Anterior cingulate cortex (tissue), 58 donors: ENCODE data around the gene CCL4.
"Not testable (repeated sequence)": the region's sequence is repeated elsewhere in the genome, so short reads cannot be mapped to it uniquely, and the experiment has no call there.

Source experiments
- DNase-seq, 58 donors: peaks; one replicate each; lab custom pipeline; 2025; lab: John Stamatoyannopoulos, UW

Gene CCL4

DNA sequence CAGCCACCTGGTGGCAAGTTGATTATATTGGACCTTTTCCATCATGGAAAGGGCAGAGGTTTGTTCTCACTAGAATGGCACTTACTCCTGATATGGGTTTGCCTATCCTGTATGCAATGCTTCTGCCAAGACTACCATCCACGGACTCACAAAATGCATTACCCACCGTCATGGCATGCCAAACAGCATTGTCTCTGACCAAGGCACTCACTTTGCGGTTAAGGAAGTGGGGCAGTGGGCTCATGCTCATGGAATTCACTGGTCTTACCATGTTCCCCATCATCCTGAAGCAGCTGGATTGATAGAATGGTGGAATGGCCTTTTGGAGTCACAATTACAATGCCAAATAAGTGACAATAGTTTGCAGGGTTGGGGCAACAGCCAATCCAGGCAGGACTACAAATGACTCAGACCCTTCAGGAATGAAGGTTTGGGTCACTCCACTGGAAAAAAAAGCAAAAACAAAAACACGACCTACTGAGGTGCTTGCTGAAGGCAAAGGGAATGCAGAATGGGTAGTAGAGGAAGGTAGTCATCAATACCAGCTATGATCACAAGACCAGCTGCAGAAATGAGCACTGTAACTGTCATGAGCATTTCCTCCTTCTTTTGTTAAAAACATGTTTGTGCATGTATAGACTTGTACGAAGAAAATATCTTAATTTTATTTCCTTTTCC lies 11.5 kb downstream of the CCL4 start:
- not testable (repeated sequence) for DNase-seq

DNA sequence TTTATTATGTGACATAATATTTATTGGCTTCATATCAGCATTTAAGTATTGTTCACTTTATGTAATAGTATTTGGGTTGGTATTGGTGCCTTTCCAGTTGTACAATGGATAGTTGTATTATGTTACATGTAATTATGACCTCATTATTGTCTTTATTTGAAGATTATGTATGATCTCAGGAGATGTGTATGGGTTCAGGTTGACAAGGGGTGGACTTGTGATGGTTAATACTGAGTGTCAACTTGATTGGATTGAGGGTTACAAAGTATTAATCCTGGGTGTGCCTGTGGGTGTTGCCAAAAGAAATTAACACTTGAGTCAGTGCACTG lies 12.0 kb downstream of the CCL4 start:
- DNase-seq = not testable (repeated sequence)

DNA sequence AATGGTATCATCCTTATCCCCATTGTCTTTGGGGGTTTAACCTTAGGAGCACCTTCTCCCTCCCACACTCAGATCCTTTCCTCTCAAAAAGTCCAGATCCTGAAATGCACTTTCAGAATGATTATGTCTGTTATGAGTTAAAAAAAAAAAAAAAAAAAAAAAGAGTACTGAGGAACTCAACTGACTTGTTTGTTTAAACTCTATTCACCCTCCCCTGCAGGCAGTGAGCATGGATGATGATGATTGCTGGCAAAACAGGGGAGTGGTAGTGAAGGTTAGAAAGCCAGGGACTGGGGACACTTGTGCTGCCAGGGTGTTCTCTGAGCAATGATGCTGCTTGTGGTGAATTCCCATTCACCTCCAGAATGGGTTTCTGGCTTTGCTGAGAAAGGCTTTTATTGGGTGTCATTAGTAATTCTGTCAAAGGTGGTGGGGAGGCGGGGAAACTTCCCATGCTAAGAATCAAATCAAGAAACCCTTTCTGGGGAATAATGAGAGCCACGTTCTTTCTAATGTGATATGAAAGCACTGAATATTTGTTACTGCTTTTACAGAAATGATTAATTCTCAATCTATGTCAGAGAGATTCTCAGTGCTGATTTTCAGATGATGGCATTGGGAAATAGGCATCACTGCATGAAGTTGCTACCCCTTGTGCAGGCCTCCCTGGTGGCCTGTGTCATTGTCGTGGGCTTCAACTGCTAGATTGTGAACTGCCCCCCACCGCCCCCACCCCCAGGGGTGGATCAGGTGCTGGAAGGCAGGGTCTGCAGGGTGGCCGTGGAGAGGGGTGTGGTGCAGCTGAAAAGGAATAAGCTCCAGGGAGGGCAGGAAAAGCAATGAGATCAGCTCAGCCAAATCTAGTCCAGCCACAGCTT lies 14.1 kb downstream of the CCL4 start:
- DNase-seq = no peak

DNA sequence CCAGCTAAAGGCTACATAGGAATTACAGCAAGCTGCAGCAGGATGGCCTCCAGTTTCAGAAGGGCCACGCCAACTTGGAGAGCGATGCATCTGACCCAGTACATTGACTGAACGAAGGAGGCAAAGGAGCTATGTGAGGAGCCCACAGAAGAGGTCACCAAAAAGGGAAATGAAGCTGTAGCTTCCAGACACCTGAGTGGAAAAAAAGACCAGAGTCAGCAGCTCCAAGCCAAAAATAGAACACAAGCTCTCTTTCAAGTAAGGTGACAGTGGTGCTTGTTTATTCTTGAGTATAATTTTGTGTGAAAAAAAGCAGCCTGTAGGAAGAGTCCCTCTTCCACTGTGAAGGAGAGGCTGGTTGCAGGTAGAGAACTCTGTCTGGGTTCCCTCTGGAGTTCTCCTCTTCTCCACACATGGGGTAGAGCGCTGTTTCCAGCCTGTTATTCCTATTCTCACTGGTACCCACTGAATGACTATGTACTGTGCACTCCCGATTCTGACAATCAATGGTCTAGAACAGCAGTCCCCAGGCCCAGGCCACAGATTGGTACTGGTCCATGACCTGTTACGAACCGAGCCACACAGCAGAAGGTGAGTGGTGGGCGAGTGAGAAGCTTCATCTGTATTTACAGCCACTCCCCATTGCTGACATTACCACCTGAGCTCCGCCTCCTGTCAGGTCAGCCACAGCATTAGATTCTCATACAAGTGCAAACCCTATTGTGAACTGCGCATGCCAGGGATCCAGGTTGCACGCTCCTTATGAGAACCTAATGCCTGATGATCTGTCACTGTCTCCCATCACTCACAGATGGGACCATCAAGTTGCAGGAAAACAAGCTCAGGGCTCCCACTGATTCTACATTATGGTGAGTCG lies 15.1 kb downstream of the CCL4 start:
- no peak for DNase-seq

DNA sequence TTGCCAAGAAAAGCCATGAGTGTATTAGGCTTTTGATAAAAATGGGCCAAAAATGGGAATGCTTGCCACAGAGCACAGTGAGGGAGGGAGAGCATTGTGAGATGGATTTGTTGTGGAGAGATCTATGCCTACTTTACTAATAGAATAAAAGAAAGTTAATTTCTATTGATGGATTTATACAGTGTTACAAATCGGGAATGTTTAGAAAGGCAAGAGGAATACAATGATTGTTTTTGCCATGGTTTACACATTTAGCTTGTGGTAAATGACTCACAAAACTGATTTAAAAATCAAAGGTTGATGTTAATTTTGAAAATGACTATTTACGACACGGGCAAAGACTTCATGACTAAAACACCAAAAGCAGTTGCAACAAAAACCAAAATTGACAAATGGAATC lies 16.6 kb downstream of the CCL4 start:
- DNase-seq = no peak

DNA sequence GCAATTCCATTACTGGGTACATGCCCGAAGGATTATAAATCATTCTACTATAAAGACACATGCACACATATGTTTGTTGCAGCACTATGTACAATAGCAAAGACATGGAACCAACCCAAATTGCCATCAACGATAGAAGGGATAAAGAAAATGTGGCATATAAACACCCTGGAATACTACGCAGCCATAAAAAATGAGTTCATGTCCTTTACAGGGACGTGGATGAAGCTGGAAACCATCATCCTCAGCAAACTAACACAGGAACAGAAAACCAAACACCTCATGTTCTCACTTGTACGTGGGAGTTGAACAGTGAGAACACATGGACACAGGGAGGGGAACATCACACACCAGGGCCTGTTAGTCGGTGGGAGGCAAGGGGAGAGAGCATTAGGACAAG lies 17.5 kb downstream of the CCL4 start:
- not testable (repeated sequence) for DNase-seq

DNA sequence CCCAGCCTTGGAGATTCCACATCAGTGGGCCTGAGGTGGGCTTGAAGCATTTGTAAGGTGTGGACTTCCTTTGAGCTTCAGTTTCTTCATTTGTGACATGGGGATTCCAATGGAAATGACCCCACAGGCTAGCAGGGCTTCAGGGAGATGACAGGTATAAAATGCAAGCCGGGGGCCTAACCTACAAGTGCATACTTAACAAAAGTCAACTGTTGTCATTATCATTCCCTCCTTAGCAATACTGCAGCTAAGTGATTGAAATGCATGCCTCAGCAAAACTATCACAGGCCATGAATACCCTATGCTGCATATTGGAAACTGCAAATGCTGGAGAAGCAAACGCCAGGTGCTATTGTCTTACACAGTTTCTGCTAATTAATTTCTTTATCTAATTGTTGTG lies 19.8 kb downstream of the CCL4 start:
- DNase-seq = no peak

DNA sequence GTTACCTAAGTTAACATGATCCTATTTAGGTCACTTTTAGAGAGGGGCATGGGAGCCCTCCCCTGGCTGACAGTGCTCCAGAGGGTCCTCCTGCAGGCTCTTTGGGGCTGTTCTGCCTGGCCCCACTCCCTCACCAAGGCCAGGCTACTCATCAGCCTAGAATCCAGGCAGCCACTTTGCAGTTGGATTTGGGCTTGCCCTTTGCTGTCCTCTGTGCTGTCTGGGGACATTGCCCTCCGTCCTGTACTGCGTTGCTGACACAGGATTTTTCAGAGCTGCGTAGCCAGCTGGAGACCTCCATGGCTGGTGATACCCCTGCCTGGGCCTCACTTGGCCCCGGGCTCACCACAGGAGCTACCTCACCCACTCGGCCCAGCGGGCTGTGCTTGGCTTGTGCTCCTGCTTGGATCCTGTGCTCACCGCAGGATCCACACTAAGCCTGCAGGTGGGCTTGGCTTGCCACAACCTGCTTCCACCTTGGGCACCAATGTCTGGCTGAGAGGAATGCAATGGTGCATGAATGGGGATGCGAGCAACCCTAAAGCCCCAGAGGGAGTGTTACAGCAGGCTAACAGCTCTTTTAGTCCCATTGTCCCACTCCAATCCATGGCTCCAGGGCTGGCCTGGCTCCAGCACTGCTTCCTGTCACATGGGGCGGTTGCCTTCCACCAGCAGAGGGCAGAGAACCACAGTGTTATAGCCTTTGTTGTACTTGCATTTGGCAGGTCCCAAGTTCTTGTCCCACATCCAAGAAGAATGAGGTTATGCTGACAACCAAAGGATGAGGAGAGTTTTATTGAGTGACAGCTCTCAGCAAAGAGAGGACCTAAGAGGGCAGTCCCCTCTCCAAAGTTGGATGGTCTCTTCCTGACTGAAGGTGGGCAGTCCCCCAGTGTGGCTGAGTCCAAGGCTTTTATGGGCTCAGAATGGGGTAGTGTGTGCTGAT lies 21.5 kb downstream of the CCL4 start:
- DNase-seq = no peak

DNA sequence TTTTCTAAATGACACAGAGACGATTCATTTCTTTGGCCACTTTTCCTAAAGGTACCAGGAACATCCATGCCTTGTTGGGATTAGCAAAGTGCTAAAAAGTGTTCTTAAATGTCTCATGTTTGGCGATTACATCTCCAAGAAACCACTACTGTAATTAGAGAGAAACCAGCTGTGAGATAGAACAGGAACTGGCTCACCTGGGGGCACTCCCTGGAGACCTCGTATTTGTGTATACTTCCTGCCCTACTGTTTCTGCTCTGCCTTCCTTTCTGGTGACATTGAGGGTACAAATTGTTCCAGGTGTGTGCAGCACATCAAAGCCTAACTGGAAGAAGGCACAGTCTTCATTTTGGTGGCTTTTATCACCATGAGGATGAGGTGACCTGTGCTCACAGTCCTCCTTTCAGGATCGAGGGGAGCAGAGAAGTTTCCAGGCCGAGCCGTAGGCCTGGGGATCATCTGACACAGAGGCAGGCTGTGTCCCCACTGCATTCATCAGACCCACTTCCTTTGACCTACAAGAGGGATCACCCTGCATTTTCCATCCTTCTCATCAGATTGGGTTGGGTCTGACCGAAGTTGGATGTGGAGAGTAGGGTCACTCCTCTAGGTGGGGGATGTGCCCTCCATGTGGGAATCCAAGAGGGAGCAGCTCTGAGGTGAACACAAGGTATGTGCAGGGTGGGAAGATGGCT lies 23.7 kb downstream of the CCL4 start:
- DNase-seq = no peak

DNA sequence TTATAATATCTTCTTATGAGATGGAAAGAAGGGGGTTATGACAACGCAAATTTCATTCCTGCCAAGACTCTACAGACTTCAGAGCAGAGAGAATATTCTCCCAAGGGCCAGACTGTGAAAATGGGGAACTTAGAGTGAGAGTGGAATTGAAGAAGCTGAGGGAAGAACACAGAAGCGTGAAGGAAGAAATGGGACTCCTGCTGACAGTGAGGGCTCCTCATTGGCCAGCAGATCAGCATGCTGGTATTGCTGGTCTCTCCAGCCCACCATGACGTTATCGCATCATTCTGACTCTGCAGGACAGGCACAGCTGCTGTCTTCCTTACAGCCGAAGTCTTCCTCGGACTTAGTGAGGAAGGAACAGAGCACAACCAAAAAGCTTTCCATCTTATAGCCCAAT lies 24.3 kb downstream of the CCL4 start:
- DNase-seq = no peak

DNA sequence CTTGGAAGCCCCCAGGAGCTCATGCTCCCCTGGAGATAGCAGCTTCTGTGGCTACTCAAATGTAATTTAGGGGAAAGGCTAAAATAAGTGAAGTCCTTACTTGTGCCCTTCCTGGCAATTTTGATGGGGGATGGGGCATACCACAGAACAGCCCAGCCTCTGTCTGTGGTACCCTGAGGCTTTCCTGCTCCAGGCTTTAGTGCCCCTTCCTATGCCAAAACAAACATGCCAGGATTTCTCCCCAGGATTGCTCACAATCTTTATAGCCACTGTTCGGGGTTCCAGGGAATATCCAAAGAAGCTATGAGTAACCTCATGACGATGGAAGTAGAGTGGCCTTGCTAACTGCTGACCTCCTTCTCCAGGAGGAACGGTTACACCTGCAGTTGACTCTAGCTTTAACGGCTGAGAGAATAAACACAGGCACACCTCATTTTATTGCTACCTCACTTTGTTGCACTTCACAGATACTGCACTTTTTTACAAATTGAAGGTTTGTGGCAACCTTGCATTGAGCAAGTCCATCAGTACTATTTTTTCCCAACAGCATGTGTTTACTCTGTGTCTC lies 24.9 kb downstream of the CCL4 start:
- no peak for DNase-seq

DNA sequence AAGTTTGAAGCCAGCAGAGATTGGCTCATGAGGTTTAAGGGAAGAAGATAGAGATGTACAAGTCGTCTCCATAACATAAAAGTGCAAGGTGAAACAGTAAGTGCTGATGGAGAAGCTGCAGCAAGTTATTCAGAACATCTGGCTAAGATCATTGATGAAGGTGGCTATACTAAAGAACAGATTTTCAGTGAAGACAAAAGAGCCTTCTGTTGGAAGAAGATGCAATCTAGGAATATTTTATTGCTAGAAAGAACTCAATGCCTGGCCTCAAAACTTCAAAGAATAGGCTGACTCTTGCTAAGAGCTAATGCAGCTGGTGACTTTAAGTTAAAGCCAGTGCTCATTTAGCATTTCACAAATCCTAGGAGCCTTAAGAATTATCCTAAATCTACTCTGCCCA lies 26.0 kb downstream of the CCL4 start:
- no peak for DNase-seq

DNA sequence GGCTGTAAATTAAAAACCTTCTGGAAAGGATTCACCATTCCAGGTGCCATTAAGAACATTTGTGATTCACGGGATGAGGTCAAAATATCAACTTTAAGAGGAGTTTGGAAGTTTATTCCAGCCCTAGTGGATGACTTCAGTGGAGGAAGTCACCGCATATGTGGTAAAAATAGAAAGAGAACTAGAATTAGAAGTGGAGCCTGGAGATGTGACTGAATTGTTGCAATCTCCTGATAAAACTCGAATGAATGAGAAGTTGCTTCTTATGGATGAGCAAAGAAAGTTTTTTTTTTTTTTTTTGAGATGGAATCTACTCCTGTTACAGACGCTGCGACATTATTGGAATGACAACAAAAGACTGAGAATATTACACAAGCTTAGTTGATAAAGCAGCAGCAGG lies 26.7 kb downstream of the CCL4 start:
- no peak for DNase-seq

DNA sequence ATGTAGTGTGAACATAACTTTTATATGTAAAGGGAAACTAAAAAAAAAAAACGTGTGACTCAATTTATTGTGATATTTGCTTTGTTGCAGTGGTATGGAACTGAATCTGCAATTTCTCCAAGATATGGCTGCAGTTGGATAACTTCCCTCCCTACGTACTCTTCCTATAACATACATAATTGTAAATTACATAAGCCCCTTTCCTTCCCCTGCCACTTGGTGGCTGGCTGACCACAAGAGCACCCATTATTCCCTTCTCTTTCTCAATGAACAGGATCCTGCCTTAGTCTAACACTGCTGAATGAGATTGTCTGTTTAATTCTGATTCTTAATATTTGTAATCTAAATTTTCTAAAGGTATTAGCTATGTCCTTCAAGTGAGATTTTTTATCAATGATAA lies 27.8 kb downstream of the CCL4 start:
- DNase-seq = no peak

DNA sequence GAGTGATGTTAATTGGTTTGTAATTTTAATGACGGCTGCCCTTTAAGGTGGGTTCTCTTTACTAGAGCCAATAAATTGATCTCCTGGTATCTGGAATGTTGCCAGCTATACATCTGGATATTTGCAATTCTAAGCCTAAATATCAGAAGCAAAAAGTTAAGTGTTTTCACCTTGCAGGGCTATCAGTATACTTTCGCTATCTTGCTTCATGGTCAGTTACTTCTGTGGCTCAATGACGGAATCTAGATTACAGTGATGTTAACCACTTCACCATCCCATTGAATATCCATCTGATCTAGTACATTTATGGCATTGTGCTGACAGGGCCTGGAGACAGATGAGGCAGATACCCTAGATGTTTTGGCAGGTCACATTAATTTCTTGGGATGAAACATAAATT lies 28.3 kb downstream of the CCL4 start:
- DNase-seq = no peak

DNA sequence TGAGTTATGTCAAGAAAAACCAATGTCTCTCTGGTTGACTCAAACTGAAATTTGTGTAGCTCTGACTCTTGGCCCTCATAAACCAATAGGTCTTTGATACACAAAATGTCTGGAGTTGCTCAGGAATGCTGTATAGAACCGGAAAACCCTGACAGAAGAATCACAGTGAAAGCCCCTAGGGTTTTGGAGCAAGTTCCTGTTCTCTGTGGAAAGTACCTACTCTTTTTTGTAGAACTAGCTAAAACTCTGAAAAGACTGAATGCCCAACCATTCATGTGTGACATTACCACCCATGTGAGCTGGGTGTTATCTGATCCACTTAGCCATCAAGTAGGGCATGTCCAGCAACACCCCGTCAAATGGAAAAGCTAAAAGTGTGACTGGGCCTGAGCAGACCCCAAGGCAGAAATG lies 28.8 kb downstream of the CCL4 start:
- no peak for DNase-seq

DNA sequence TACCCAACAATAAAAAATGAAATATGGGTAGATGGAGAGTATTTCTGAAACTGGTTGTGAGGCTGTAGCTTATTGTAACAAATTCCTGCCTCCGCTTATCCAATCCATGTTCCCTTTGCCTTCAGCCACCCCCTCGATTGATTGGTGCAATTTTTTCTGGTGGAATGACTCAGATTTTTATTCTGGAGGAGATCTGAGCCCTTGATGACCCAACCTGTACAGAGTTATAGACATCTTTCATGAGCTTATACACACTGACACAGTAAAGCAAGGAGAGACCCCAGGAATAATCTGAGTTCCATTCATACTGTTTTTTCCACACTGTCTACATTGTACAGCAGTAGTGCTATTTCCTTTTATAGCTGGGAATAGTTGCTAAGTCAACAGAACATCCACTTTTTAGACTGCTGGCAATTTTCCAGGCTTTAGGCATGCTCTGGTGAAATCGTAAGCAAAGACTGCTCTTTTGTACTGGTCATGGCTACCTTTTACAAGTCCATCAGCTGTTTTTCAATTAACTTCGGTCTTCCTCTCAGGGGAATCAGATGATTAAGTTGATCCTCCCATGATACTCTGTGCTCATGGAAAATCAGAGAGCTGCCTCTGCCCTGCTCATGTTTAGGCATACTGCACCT lies 30.1 kb downstream of the CCL4 start:
- no peak for DNase-seq

DNA sequence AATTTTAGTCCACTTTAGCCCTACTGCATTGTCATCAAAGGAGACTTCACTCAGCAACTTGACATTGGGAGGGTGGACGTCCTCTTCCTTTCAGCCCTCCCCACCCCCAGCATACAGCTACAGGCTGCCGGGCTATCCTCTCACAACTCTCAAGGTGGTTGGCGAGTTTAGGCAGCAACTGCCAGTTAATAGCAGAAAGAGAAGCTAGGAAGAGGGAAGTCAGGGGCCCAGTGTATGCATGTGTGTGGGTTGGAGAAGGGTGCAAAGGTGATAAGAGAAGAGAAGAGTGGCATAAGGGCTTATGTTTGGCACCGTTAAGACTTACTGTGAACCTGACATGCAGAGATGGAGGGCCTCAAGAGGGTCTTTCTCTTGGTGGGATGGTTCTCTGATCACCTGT lies 31.8 kb downstream of the CCL4 start:
- DNase-seq = no peak

DNA sequence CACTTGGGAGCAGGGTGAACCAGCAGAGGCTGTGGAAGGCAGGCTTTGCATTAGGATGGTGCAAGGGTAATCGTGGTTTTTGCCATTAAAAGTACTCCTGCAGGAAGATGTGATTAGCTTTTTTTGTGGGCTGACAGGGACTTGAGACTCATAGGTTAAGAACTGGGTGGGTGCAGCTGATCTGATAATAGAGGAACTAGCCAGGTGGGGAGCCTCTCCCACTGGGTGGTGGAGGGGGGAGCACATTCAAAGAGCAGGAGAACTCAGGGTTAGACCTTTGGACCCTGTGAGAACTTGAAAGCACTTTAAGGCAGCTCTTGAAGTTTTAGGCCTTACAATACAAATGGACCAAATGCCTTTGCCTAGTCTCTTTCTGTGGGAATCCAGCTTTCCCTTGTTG lies 32.4 kb downstream of the CCL4 start:
- no peak for DNase-seq
